D721Med (cell line): ENCODE data around the gene DCD.

Experiments used
- DNase-seq: peaks from one replicate; pipeline ENCODE4 v3.0.0; 2011; ENCODE audit warnings: low spot score; ENCODE audit not compliant: insufficient read length
- FAIRE-seq: peaks from 2 replicates; lab custom pipeline; 2011; peaks lifted over from hg19 to GRCh38; lab: Jason Lieb, UNC
- TF ChIP-seq, protein P1 (sequence below): IDR thresholded peaks from 2 replicates; pipeline ENCODE4 v1.5.1; 2012; ENCODE audit warnings: mild to moderate bottlenecking, control low read depth; ENCODE audit not compliant: insufficient read depth; ENCODE audit errors: missing control alignments

Gene DCD

DNA sequence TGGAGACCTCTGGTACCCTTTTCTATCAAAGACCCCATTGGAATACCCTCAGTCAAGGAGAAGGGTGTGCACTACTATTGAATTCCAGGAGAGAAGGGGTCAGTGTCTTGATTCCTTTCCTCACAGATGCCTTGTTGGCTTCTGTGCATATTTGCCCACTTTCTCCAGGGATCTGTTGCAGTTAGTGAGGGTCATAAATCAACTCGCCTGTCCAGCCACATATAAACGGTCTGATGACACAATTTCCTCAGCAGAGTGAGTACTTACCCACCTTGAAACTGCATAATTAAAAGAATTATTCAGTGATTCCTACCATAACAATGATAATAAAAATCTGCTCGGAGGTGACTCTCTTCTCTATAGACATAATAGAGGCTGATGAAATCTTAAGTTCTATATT, 13.9 kb upstream of the DCD start:
- TF ChIP-seq, protein P1, sequence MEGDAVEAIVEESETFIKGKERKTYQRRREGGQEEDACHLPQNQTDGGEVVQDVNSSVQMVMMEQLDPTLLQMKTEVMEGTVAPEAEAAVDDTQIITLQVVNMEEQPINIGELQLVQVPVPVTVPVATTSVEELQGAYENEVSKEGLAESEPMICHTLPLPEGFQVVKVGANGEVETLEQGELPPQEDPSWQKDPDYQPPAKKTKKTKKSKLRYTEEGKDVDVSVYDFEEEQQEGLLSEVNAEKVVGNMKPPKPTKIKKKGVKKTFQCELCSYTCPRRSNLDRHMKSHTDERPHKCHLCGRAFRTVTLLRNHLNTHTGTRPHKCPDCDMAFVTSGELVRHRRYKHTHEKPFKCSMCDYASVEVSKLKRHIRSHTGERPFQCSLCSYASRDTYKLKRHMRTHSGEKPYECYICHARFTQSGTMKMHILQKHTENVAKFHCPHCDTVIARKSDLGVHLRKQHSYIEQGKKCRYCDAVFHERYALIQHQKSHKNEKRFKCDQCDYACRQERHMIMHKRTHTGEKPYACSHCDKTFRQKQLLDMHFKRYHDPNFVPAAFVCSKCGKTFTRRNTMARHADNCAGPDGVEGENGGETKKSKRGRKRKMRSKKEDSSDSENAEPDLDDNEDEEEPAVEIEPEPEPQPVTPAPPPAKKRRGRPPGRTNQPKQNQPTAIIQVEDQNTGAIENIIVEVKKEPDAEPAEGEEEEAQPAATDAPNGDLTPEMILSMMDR = no peak
- FAIRE-seq (no peak), DNase-seq (no peak)

GRCh38 chr12:54661048-54661447, 12.9 kb upstream of the DCD start:
- DNase-seq (no peak), FAIRE-seq (no peak)
- TF ChIP-seq, protein P1 = no peak

- FAIRE-seq (no peak), DNase-seq (no peak)
- TF ChIP-seq, protein P1 = no peak
These were observed 12.3 kb upstream of the DCD start for GRCh38 chr12:54660320-54660962.

GRCh38 chr12:54658306-54659264, 10.4 kb upstream of the DCD start:
- TF ChIP-seq, protein P1 = peak; percentile 53
- FAIRE-seq = no peak
- DNase-seq = no peak

- TF ChIP-seq, protein P1 = no peak
- DNase-seq = no peak
- no peak for FAIRE-seq
These were observed 9.0 kb upstream of the DCD start for GRCh38 chr12:54657105-54657607.

DNA sequence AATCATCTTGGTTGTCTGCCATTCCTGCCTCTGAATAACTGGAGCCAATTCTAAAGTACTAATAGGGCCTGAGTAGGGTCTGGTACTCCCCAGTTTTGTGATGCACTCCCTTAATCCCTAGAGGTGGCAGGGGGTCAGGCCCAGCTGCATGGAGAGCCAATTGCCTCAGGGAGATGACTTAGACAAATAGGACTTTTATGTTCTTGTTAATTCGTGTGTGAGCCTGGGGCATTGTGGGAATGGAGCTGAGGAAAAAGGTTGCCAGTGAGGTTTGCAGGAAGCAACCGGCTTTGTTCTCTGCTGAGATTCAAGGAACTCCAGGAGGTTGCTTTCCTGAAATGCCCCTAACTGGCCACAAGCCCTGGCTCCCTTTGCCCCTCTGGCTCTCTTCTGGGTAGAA, 6.8 kb upstream of the DCD start:
- FAIRE-seq (no peak), DNase-seq (no peak)
- TF ChIP-seq, protein P1 = no peak
